Fibroblast of villous mesenchyme (primary cell): Measurements from ENCODE around the gene FSIP1. TPM values are rescaled to one million over a fixed set of nuclear protein-coding genes. Genes with fewer than 3 reads are reported as not detected.

Experiments
- DNase-seq: peaks from one replicate; pipeline ENCODE4 v3.0.0-alpha.2; 2010; ENCODE audit warnings: low read depth
- H3K4me3 ChIP-seq: 2 replicates; pipeline ENCODE4 v1.5.1; 2011; ENCODE audit warnings: low read depth, mild to moderate bottlenecking, low read length
- CTCF ChIP-seq: IDR thresholded peaks from 2 replicates; pipeline ENCODE4 v1.5.1; 2012; ENCODE audit warnings: low read depth, mild to moderate bottlenecking, low read length; ENCODE audit not compliant: insufficient read depth
- total RNA-seq: library from RNA; depleted of rRNA; stranded (reverse); fragments of >200 nt; gene quantifications from 2 replicates; pipeline ENCODE4 v1.2.3, GENCODE V29; 2012

Gene FSIP1
- total RNA-seq, 1 donor: 2.6 TPM

GRCh38 chr15:39704689-39705088 is 78.0 kb downstream of the FSIP1 start:
- H3K4me3 ChIP-seq: no peak overlapping the region
- DNase-seq: peak; percentile 10
- TF ChIP-seq CTCF: no peak

- no peak for DNase-seq
- no peak overlapping the region for H3K4me3 ChIP-seq
- no peak for TF ChIP-seq CTCF
Measured at GRCh38 chr15:39704235-39704634, 78.4 kb downstream of the FSIP1 start.

GRCh38 chr15:39701988-39702387 is 80.7 kb downstream of the FSIP1 start:
- H3K4me3 ChIP-seq: no peak overlapping the region
- no peak for DNase-seq
- no peak for TF ChIP-seq CTCF

- peak; percentile 12 for DNase-seq
- H3K4me3 ChIP-seq: no peak overlapping the region
- no peak for TF ChIP-seq CTCF
Measured at GRCh38 chr15:39700375-39700700, 82.3 kb downstream of the FSIP1 start.

- no peak overlapping the region for H3K4me3 ChIP-seq
- no peak for TF ChIP-seq CTCF
- no peak for DNase-seq
Measured at GRCh38 chr15:39699516-39700374, 82.9 kb downstream of the FSIP1 start.

GRCh38 chr15:39698444-39699390 is 83.9 kb downstream of the FSIP1 start:
- no peak for TF ChIP-seq CTCF
- DNase-seq: peak; percentile 38

More at GRCh38 chr15:39698444-39699390, 83.9 kb downstream of the FSIP1 start:
- no peak overlapping the region for H3K4me3 ChIP-seq
